Mesenchymal stem cell (in vitro differentiated cells and primary cell): ENCODE data around the gene ITIH1.

Experiments
- DNase-seq: peaks from one replicate; pipeline ENCODE4 v3.0.0-alpha.2; 2013
- H2AFZ ChIP-seq: one replicate; pipeline ENCODE4 v1.6.1; 2013; ENCODE audit warnings: low read depth, mild to moderate bottlenecking, control low read depth, inconsistent platforms, low read length, moderate library complexity
- H2AK5ac ChIP-seq: 2 replicates; pipeline ENCODE4 v1.6.1; 2013; ENCODE audit warnings: low read length, moderate library complexity, mild to moderate bottlenecking, inconsistent platforms; ENCODE audit not compliant: severe bottlenecking
- H2BK120ac ChIP-seq: one replicate; pipeline ENCODE4 v1.6.1; 2013; ENCODE audit warnings: low read depth, mild to moderate bottlenecking, inconsistent platforms, low read length, moderate library complexity
- H2BK12ac ChIP-seq, 2 experiments: one replicate each; pipeline ENCODE4 v1.6.1; 2013; ENCODE audit warnings: inconsistent platforms in 2 of 2, low read length in 2 of 2, mild to moderate bottlenecking in 2 of 2, moderate library complexity in 2 of 2, control low read depth in 1 of 2
- H2BK15ac ChIP-seq: one replicate; pipeline ENCODE4 v1.6.1; 2013; ENCODE audit warnings: mild to moderate bottlenecking, low read depth, inconsistent platforms; ENCODE audit not compliant: poor library complexity, severe bottlenecking
- H2BK5ac ChIP-seq: 2 replicates; pipeline ENCODE4 v1.6.1; 2013; ENCODE audit warnings: low read depth, mild to moderate bottlenecking, low read length, control low read depth, inconsistent platforms; ENCODE audit not compliant: poor library complexity, severe bottlenecking
- H3K14ac ChIP-seq, 2 experiments: one replicate each; pipeline ENCODE4 v1.6.1; 2013; ENCODE audit warnings: inconsistent platforms in 2 of 2, low read length in 2 of 2, control low read depth in 1 of 2, mild to moderate bottlenecking in 1 of 2, moderate library complexity in 1 of 2
- H3K18ac ChIP-seq, 2 experiments: one replicate each; pipeline ENCODE4 v1.6.1; 2013; ENCODE audit warnings: inconsistent platforms in 2 of 2, low read length in 2 of 2, control low read depth in 1 of 2, low read depth in 1 of 2, mild to moderate bottlenecking in 1 of 2
- H3K23ac ChIP-seq, 2 experiments: one replicate each; pipeline ENCODE4 v1.6.1; 2013; ENCODE audit warnings: inconsistent platforms in 2 of 2, low read length in 2 of 2, mild to moderate bottlenecking in 2 of 2, moderate library complexity in 2 of 2, control low read depth in 1 of 2
- H3K27ac ChIP-seq: 2 replicates; pipeline ENCODE4 v1.5.1; 2013; ENCODE audit warnings: mild to moderate bottlenecking, moderate library complexity, low read length, control low read depth, inconsistent platforms; ENCODE audit not compliant: poor library complexity, severe bottlenecking
- H3K27me3 ChIP-seq, 2 experiments: 2 replicates each; pipeline versions ENCODE4 v1.6.1 to v1.7.0; 2013; ENCODE audit warnings: low read length in 2 of 2, mild to moderate bottlenecking in 2 of 2, moderate library complexity in 2 of 2, control low read depth in 1 of 2, inconsistent platforms in 1 of 2; ENCODE audit not compliant: control insufficient read depth in 1 of 2, insufficient read depth in 1 of 2
- H3K36me3 ChIP-seq, 2 experiments: 2 replicates each; pipeline versions ENCODE4 v1.6.1 to v1.7.0; 2013; ENCODE audit warnings: low read length in 2 of 2, control low read depth in 1 of 2, inconsistent platforms in 1 of 2, low read depth in 1 of 2, mild to moderate bottlenecking in 1 of 2; ENCODE audit not compliant: insufficient read depth in 2 of 2, control insufficient read depth in 1 of 2
- H3K4ac ChIP-seq, 2 experiments: one replicate each; pipeline ENCODE4 v1.6.1; 2013; ENCODE audit warnings: inconsistent platforms in 2 of 2, low read length in 2 of 2, mild to moderate bottlenecking in 2 of 2, moderate library complexity in 2 of 2, control low read depth in 1 of 2, low read depth in 1 of 2
- H3K4me1 ChIP-seq: 2 replicates; pipeline ENCODE4 v1.6.1; 2013; ENCODE audit warnings: low read depth, low read length, control low read depth; ENCODE audit not compliant: control insufficient read depth, insufficient read depth
- H3K4me2 ChIP-seq: 2 replicates; pipeline ENCODE4 v1.6.1; 2013; ENCODE audit warnings: low read length, mild to moderate bottlenecking, inconsistent platforms; ENCODE audit not compliant: poor library complexity, severe bottlenecking
- H3K4me3 ChIP-seq, 2 experiments: 2 replicates each; pipeline versions ENCODE4 v1.5.1 to v1.7.0; 2013; ENCODE audit warnings: low read length in 2 of 2, mild to moderate bottlenecking in 2 of 2, control low read depth in 1 of 2, low read depth in 1 of 2; ENCODE audit not compliant: insufficient read depth in 1 of 2
- H3K79me1 ChIP-seq: replicated peaks from 2 replicates; pipeline ENCODE4 v1.6.1; 2013; ENCODE audit warnings: mild to moderate bottlenecking, control low read depth, low read length, inconsistent platforms; ENCODE audit not compliant: poor library complexity, severe bottlenecking
- H3K9ac ChIP-seq: 2 replicates; pipeline ENCODE4 v1.7.0; 2013; ENCODE audit warnings: mild to moderate bottlenecking, low read length, moderate library complexity
- H3K9me3 ChIP-seq: 2 replicates; pipeline ENCODE4 v1.7.0; 2013; ENCODE audit warnings: mild to moderate bottlenecking, low read length; ENCODE audit not compliant: control insufficient read depth
- H4K8ac ChIP-seq: one replicate; pipeline ENCODE4 v1.6.1; 2013; ENCODE audit warnings: inconsistent platforms, mild to moderate bottlenecking, low read length, moderate library complexity
- H4K91ac ChIP-seq: one replicate; pipeline ENCODE4 v1.6.1; 2013; ENCODE audit warnings: mild to moderate bottlenecking, low read length, inconsistent platforms
- WGBS: methylation state at CpG from one replicate; pipeline ENCODE4 v1.1.7; 2013; ENCODE audit warnings: mixed read lengths; 5-methylcytosine and 5-hydroxymethylcytosine counted together

Gene ITIH1

GRCh38 chr3:52771702-52772101, 5.7 kb upstream of the ITIH1 start:
- Histone ChIP-seq H2BK5ac (no peak overlapping the region), H3K27me3 (peaks cover 0 to 9% of the 10 kb centered on the region in 2 experiments), H3K18ac (no peak overlapping the region), H3K36me3 (peaks cover 6 to 11% of the 10 kb centered on the region in 2 experiments), H3K4me3 (peak overlapping the region in 1 of 2 experiments; percentile 92), H3K14ac (no peak overlapping the region), H3K9me3 (no peaks in the 10 kb centered on the region), H3K27ac (no peak overlapping the region), H3K79me1 (peaks cover 7% of the 10 kb centered on the region), H2AFZ (no peak overlapping the region), H2BK12ac (no peak overlapping the region), H2BK120ac (no peak overlapping the region), H2BK15ac (no peak overlapping the region), H3K9ac (peak overlapping the region; percentile 93), H4K8ac (peak overlapping the region; percentile 41), H3K4me2 (no peak overlapping the region), H3K4me1 (peaks cover 8% of the 10 kb centered on the region), H3K23ac (no peak overlapping the region), H3K4ac (no peak overlapping the region), H2AK5ac (no peak overlapping the region), H4K91ac (no peak overlapping the region)
- 94% methylated on average over 8 of the region's 10 CpGs for WGBS
- no peak for DNase-seq

- DNase-seq = no peak
- Histone ChIP-seq H3K27me3 (peaks cover 6 to 9% of the 10 kb centered on the region in 2 experiments), H2AK5ac (no peak overlapping the region), H4K8ac (no peak overlapping the region), H3K79me1 (peaks cover 5% of the 10 kb centered on the region), H3K9me3 (no peaks in the 10 kb centered on the region), H3K9ac (no peak overlapping the region), H4K91ac (no peak overlapping the region), H3K4ac (no peak overlapping the region), H3K36me3 (no peaks in the 10 kb centered on the region), H3K23ac (no peak overlapping the region), H3K18ac (no peak overlapping the region), H3K14ac (no peak overlapping the region), H2BK12ac (no peak overlapping the region), H3K4me2 (no peak overlapping the region), H3K27ac (no peak overlapping the region), H3K4me1 (peaks cover 10% of the 10 kb centered on the region), H2BK120ac (no peak overlapping the region), H3K4me3 (no peak overlapping the region), H2AFZ (no peak overlapping the region), H2BK5ac (no peak overlapping the region), H2BK15ac (no peak overlapping the region)
- WGBS = 89% methylated on average over 12 of the region's 13 CpGs
These were observed 3.9 kb upstream of the ITIH1 start for GRCh38 chr3:52773361-52774065.

GRCh38 chr3:52774066-52774713, 3.2 kb upstream of the ITIH1 start:
- no peak overlapping the region for H2AFZ ChIP-seq
- H3K9ac ChIP-seq = no peak overlapping the region
- no peak overlapping the region for H2BK12ac ChIP-seq
- no peak for DNase-seq
- H3K9me3 ChIP-seq = no peaks in the 10 kb centered on the region
- no peak overlapping the region for H2BK5ac ChIP-seq
- no peaks in the 10 kb centered on the region for H3K36me3 ChIP-seq
- no peak overlapping the region for H2BK15ac ChIP-seq
- no peak overlapping the region for H3K23ac ChIP-seq
- 71% methylated on average over 6 of the region's 8 CpGs for WGBS
- H3K4ac ChIP-seq = no peak overlapping the region
- no peak overlapping the region for H3K27ac ChIP-seq
- H3K4me1 ChIP-seq = peaks cover 10% of the 10 kb centered on the region
- H3K4me3 ChIP-seq = no peak overlapping the region
- no peak overlapping the region for H3K14ac ChIP-seq
- no peak overlapping the region for H2BK120ac ChIP-seq
- H4K91ac ChIP-seq = peak overlapping the region; percentile 16
- H2AK5ac ChIP-seq = no peak overlapping the region
- no peak overlapping the region for H4K8ac ChIP-seq
- peaks cover 5% of the 10 kb centered on the region for H3K79me1 ChIP-seq
- no peak overlapping the region for H3K4me2 ChIP-seq
- peaks cover 12 to 16% of the 10 kb centered on the region in 2 experiments for H3K27me3 ChIP-seq
- no peak overlapping the region for H3K18ac ChIP-seq
